GM12878 (cell line): Measurements from ENCODE around the gene ETS1. TPM values are rescaled to one million over a fixed set of nuclear protein-coding genes. Genes with fewer than 3 reads are reported as not detected.

Source experiments
- ATAC-seq: fragments of 200-7000 bp; cut with Tn5 transposase; 3 replicates; pipeline ENCODE4 v1.9.1; 2020; ENCODE audit warnings: mild to moderate bottlenecking, moderate library complexity
- BruUV-seq: library from RNA; stranded (reverse); fragments of 400-500 nt; replicated peaks from 2 replicates; lab custom pipeline; 2021; lab: Mats Ljungman, UMichigan
- CTCF ChIA-PET: fragments of 300-600 bp; sonication (Branson Sonifier 250); formaldehyde crosslinking; extraction: SDS; loops from one replicate; lab custom pipeline; 2021; ENCODE audit warnings: inconsistent platforms; lab: Yijun Ruan, JAX
- POLR2A ChIA-PET: fragments of 350-600 bp; formaldehyde crosslinking; extraction: SDS; loops from one replicate; lab custom pipeline; 2021; ENCODE audit warnings: inconsistent platforms; lab: Charles Lee
- RAD21 ChIA-PET: fragments of 300-600 bp; sonication (Branson Sonifier 250); formaldehyde crosslinking; loops from one replicate; lab custom pipeline; 2023; ENCODE audit warnings: antibody characterized with exemption; ENCODE audit not compliant: unreplicated experiment; lab: Charles Lee
- SMC1A ChIA-PET: fragments of 300-600 bp; sonication (Branson Sonifier 250); formaldehyde crosslinking; loops from one replicate; lab custom pipeline; 2023; ENCODE audit not compliant: unreplicated experiment, uncharacterized antibody; lab: Charles Lee
- DNase-seq: peaks from one replicate; pipeline ENCODE4 v3.0.0-alpha.2; 2011; ENCODE audit warnings: low read depth, low spot score
- FAIRE-seq: peaks from 3 replicates; lab custom pipeline; 2011; peaks lifted over from hg19 to GRCh38; lab: Jason Lieb, UNC
- H2AFZ ChIP-seq: 2 replicates; pipeline ENCODE4 v1.6.0; 2011; ENCODE audit warnings: low read depth, low read length, control low read depth; ENCODE audit not compliant: control insufficient read depth
- H3K27ac ChIP-seq: 2 replicates; pipeline ENCODE4 v1.5.1; 2011; ENCODE audit warnings: control low read depth; ENCODE audit not compliant: control insufficient read depth, insufficient read depth
- H3K27me3 ChIP-seq, 2 experiments: replicated peaks in 1 of 2; 2 replicates each; pipeline versions ENCODE4 v1.6.0 to v1.6.1; 2011; ENCODE audit warnings: low read length in 1 of 2; ENCODE audit not compliant: control insufficient read depth in 2 of 2, insufficient read depth in 2 of 2
- H3K36me3 ChIP-seq, 2 experiments: 2 replicates each; pipeline ENCODE4 v1.5.1; 2011; ENCODE audit warnings: low read length in 1 of 2; ENCODE audit not compliant: control insufficient read depth in 2 of 2, insufficient read depth in 2 of 2
- H3K4me1 ChIP-seq: 2 replicates; pipeline ENCODE4 v1.6.1; 2011; ENCODE audit warnings: mild to moderate bottlenecking, low read length, moderate library complexity, mixed read lengths; ENCODE audit not compliant: control insufficient read depth, insufficient read depth
- H3K4me2 ChIP-seq: 2 replicates; pipeline ENCODE4 v1.6.0; 2011; ENCODE audit warnings: control low read depth; ENCODE audit not compliant: control insufficient read depth, insufficient read depth
- H3K4me3 ChIP-seq: fragments of 200-600 bp; sonication (generic); 2 replicates; pipeline ENCODE4 v1.5.1; 2016
- H3K79me2 ChIP-seq: 2 replicates; pipeline ENCODE4 v1.6.0; 2011; ENCODE audit warnings: low read length; ENCODE audit not compliant: control insufficient read depth, insufficient read depth
- H3K9ac ChIP-seq: 2 replicates; pipeline ENCODE4 v1.8.0; 2011; ENCODE audit warnings: low read length, control low read depth, mixed read lengths; ENCODE audit not compliant: control insufficient read depth, insufficient read depth
- H3K9me3 ChIP-seq: replicated peaks from 3 replicates; pipeline ENCODE4 v1.5.1; 2011; ENCODE audit warnings: mild to moderate bottlenecking, low read length; ENCODE audit not compliant: control insufficient read depth, insufficient read depth
- H4K20me1 ChIP-seq: 2 replicates; pipeline ENCODE4 v1.6.0; 2011; ENCODE audit not compliant: control insufficient read depth, insufficient read depth
- IRF4 ChIP-seq: IDR thresholded peaks from 2 replicates; pipeline ENCODE4 v1.6.1; 2011; ENCODE audit warnings: low read depth, low read length
- NRF1 ChIP-seq: conservative IDR thresholded peaks from 2 replicates; pipeline ENCODE4 v1.6.1; 2011; ENCODE audit warnings: mild to moderate bottlenecking, low read depth, low read length, improper control_type of control experiment
- POLR2A ChIP-seq: IDR thresholded peaks from 2 replicates; pipeline ENCODE4 v1.6.1; 2011; ENCODE audit warnings: low read depth, mild to moderate bottlenecking, low read length
- POLR2AphosphoS5 ChIP-seq: IDR thresholded peaks from 2 replicates; pipeline ENCODE4 v1.6.1; 2011; ENCODE audit warnings: mild to moderate bottlenecking, low read length, inconsistent platforms
- WRNIP1 ChIP-seq: IDR thresholded peaks from 2 replicates; pipeline ENCODE4 v1.6.1; 2011; ENCODE audit warnings: low read depth, low read length, improper control_type of control experiment, borderline replicate concordance
- WGBS: methylation state at CpG from one replicate; pipeline ENCODE4 v1.1.6; 2016; ENCODE audit warnings: low lambda C conversion rate; ENCODE audit not compliant: insufficient replicate concordance, insufficient coverage; ENCODE audit errors: missing lambda C conversion rate; 5-methylcytosine and 5-hydroxymethylcytosine counted together
- in situ Hi-C: fragments of 300-500 bp; cut with MboI; formaldehyde crosslinking; loops from 9 replicates; pipeline ENCODE4 v1.14.3; 2018; ENCODE audit warnings: mixed read lengths
- intact Hi-C: fragments of 100-400 bp; cut with micrococcal nuclease; formaldehyde crosslinking; loops from one replicate; pipeline ENCODE4 v1.14.2; 2022; ENCODE audit not compliant: unreplicated experiment
- polyA plus RNA-seq, 11 experiments: library from polyadenylated mRNA; depleted of rRNA in 4 of 11; unstranded in 6 of 11; stranded (reverse) in 5 of 11; fragments of >200 nt; fragmentation: Nextera tagmentation in 4 of 11; fragmentation: Illumina TruSeq in 1 of 11; extraction: Ambion mirVana in 4 of 11; extraction: Trizol in 1 of 11; gene quantifications; 1 replicate in 1 of 11; 2 replicates in 10 of 11; pipeline versions ENCODE4 v1.2.1 to v1.2.3, GENCODE V29; 2011 to 2016; ENCODE audit warnings: inconsistent platforms in 2 of 11, missing spikeins in 2 of 11, low read depth in 1 of 11
- total RNA-seq, 4 experiments: library from RNA; depleted of rRNA in 3 of 4; stranded (reverse); fragments of >200 nt in 3 of 4; fragmentation: Illumina TruSeq in 1 of 4; extraction: Trizol in 1 of 4; gene quantifications; 2 replicates each; pipeline versions ENCODE4 v1.2.1 to v1.2.3, GENCODE V29; 2013 to 2021

Gene ETS1
- total and polyA plus RNA-seq, 10 of the 15 experiments (the other 5 are each of a cell fraction or from before 2014, with no cell fraction given), result 12.5 to 112 (median 55.5) TPM

DNA sequence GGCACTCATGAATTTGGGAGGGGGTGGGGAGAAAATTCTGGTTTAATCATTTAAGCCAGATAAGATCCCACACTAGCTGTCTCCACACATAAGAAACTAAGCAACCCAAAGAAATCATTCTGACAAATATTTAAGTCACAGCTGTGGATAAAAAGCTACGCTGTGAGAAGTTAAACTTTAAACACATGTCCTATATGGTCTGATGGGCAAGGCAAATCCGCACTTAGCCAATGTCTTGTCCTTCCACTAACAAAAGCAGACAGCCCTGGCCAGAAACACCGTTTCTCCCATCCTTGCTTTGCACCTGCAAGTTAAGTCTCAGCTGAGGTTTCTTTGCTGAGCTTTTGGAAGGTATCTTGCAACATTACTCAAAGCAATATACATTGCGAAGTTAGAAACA lies 68.0 kb downstream of the ETS1 start:
- peak overlapping the region; percentile 96 for H3K4me3 ChIP-seq
- DNase-seq, result no peak
- intact Hi-C loops, result loop anchor here (2.0 to 5.0 kb wide), 3 partner anchors 107 to 238 kb away; no protein-coding TSS in a partner anchor
- H3K9me3 ChIP-seq, result no peaks in the 10 kb centered on the region
- peaks cover 0 to 7% of the 10 kb centered on the region in 2 experiments; a peak in 1 of 4 replicates for H3K36me3 ChIP-seq
- peak overlapping the region; percentile 96 for H3K27ac ChIP-seq
- BruUV-seq, result no TSS peak
- H3K9ac ChIP-seq, result peak overlapping the region; percentile 97
- peaks cover 85% of the 10 kb centered on the region for H3K79me2 ChIP-seq
- no peaks in the 10 kb centered on the region for H4K20me1 ChIP-seq
- no peak overlapping the region for H2AFZ ChIP-seq
- CTCF ChIA-PET, result interaction anchor here (1.0 to 5.8 kb wide), 21 partner anchors 9 to 311 kb away, joined by 3 to 43 read pairs (median 6); no protein-coding TSS in a partner anchor
- no peak for FAIRE-seq
- WGBS, result 0% methylated on average over 4 of the region's 4 CpGs
- peaks cover 12% of the 10 kb centered on the region for H3K4me1 ChIP-seq
- RAD21 ChIA-PET, result interaction anchor here (0.9 to 10.3 kb wide), 25 partner anchors 8 to 311 kb away, joined by 3 to 144 read pairs (median 9); no protein-coding TSS in a partner anchor
- peak; percentile 7; the same call in 2 of the 3 replicates for ATAC-seq
- TF ChIP-seq POLR2AphosphoS5 (peak; percentile 70; the same call in 1 of the 2 replicates), WRNIP1 (no peak), IRF4 (no peak), POLR2A (0 out of 2 replicates have a peak, but pooled peaks have one; percentile 32), NRF1 (no peak)
- SMC1A ChIA-PET, result interaction anchor here (0.7 to 9.8 kb wide), 32 partner anchors 10 to 311 kb away, joined by 3 to 154 read pairs (median 6); no protein-coding TSS in a partner anchor
- POLR2A ChIA-PET, result interaction anchor here (0.5 to 6.7 kb wide), 20 partner anchors 8 to 230 kb away, joined by 3 to 41 read pairs (median 6); no protein-coding TSS in a partner anchor
- no peaks in the 10 kb centered on the region for H3K27me3 ChIP-seq
- in situ Hi-C loops, result no loop called here
- peak overlapping the region; percentile 93 for H3K4me2 ChIP-seq
